ENCODE data around the gene MIAT.

Gene MIAT

DNA sequence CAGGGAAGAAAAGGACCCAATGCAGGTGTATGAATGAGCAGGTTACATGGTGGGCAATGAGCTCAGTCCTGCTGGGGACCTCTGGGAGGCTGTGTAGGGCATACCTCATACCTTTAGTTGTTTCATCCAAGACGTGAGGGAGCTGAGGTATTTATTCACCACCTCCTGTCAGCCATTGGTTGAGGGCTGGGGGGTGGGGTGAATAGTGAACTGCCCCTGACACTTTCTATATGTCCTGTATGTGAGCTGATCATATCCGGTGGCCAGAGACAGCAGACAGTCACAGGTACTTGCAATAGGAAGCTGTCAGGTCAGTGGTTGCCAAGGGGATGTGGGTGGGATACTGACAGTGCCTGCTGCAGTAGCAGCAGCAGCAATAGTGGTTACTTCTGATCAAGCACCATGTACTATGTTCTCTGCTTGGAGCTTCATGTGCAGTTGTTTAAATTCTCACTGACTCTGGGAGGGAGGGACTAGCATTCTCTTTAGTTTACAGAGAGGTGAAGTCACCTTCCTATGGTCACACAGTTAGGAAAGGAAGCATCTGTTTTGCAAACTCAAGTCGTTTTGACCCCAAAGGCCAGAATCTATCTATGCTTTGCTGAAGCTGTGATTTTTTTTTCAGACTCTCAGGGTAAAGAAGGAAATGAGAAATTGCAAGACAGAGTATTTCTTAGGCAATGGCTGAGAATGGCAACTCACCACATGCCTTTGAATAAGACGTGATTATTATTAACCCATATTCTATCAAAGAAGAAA is 54.0 kb downstream of the MIAT start:
- TF ChIP-seq ZFHX2 (tag by site-specific recombination; conservative IDR thresholded peaks at IDR 0.05) (no peak), ZNF521 (tag by site-specific recombination; IDR thresholded peaks at IDR 0.05) (no peak), ZNF837 (tag by site-specific recombination; IDR thresholded peaks at IDR 0.05) (no peak), ZBTB21 (tag by site-specific recombination; IDR thresholded peaks at IDR 0.05) (no peak), ZSCAN23 (tag by site-specific recombination; IDR thresholded peaks at IDR 0.05) (no peak), ZNF629 (tag by site-specific recombination; IDR thresholded peaks at IDR 0.05) (no peak), SCRT1 (tag by site-specific recombination; IDR thresholded peaks at IDR 0.05; ENCODE audit: borderline replicate concordance) (no peak), ZNF776 (tag by site-specific recombination; IDR thresholded peaks at IDR 0.05; ENCODE audit: borderline replicate concordance) (no peak), ZNF549 (tag by site-specific recombination; IDR thresholded peaks at IDR 0.05) (no peak), ZNF626 (tag by site-specific recombination; IDR thresholded peaks at IDR 0.05) (no peak)
- TF ChIP-seq, protein P1, sequence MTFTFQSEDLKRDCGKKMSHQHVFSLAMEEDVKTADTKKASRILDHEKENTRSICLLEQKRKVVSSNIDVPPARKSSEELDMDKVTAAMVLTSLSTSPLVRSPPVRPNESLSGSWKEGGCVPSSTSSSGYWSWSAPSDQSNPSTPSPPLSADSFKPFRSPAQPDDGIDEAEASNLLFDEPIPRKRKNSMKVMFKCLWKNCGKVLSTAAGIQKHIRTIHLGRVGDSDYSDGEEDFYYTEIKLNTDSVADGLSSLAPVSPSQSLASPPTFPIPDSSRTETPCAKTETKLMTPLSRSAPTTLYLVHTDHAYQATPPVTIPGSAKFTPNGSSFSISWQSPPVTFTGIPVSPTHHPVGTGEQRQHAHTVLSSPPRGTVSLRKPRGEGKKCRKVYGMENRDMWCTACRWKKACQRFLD (tag by site-specific recombination; IDR thresholded peaks at IDR 0.05) = no peak
- Histone ChIP-seq H3K27ac (ENCODE audit: extremely low read depth, low read depth, low read length) (no peak overlapping the region), H3K36me3 (ENCODE audit: control insufficient read depth in 2 of 2, insufficient read depth in 1 of 2, low read length in 2 of 2) (no peaks in the 10 kb centered on the region), H3K4me3 (ENCODE audit: low read depth, low read length) (no peak overlapping the region), H3K9me3 (ENCODE audit: control insufficient read depth, insufficient read depth, low read depth, low read length) (no peaks in the 10 kb centered on the region; the same call in 1 of the 2 replicates), H3K4me1 (ENCODE audit: control insufficient read depth, insufficient read depth, low read length) (no peaks in the 10 kb centered on the region)
- ChIA-PET POLR2A (no interaction called here), CTCF (interaction anchor here (0.6 kb wide), 1 partner anchor 1004 kb away, joined by 3 read pairs; no protein-coding TSS in a partner anchor)

- ChIA-PET POLR2A (no interaction called here), CTCF (no interaction called here)
- Histone ChIP-seq H3K27ac (ENCODE audit: extremely low read depth, low read depth, low read length) (no peak overlapping the region), H3K36me3 (ENCODE audit: control insufficient read depth in 2 of 2, insufficient read depth in 1 of 2, low read length in 2 of 2) (no peaks in the 10 kb centered on the region), H3K4me3 (ENCODE audit: low read depth, low read length) (no peak overlapping the region), H3K9me3 (ENCODE audit: control insufficient read depth, insufficient read depth, low read depth, low read length) (no peaks in the 10 kb centered on the region; the same call in 1 of the 2 replicates), H3K4me1 (ENCODE audit: control insufficient read depth, insufficient read depth, low read length) (no peaks in the 10 kb centered on the region)
- TF ChIP-seq, protein P2, sequence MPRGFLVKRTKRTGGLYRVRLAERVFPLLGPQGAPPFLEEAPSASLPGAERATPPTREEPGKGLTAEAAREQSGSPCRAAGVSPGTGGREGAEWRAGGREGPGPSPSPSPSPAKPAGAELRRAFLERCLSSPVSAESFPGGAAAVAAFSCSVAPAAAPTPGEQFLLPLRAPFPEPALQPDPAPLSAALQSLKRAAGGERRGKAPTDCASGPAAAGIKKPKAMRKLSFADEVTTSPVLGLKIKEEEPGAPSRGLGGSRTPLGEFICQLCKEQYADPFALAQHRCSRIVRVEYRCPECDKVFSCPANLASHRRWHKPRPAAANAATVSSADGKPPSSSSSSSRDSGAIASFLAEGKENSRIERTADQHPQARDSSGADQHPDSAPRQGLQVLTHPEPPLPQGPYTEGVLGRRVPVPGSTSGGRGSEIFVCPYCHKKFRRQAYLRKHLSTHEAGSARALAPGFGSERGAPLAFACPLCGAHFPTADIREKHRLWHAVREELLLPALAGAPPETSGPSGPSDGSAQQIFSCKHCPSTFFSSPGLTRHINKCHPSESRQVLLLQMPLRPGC (tag by site-specific recombination; IDR thresholded peaks at IDR 0.05) = no peak
- no peak for TF ChIP-seq ZNF114 (tag by site-specific recombination; IDR thresholded peaks at IDR 0.05)
- no peak for TF ChIP-seq ZNF362 (tag by site-specific recombination; IDR thresholded peaks at IDR 0.05)
- no peak for TF ChIP-seq ZBTB20 (tag by site-specific recombination; IDR thresholded peaks at IDR 0.05)
- TF ChIP-seq ZNF48 (tag by site-specific recombination; IDR thresholded peaks at IDR 0.05) = no peak
- no peak for TF ChIP-seq ZNF660 (tag by site-specific recombination; IDR thresholded peaks at IDR 0.05)
Measured at GRCh38 chr22:26712158-26712557, 54.8 kb downstream of the MIAT start.

GRCh38 chr22:26713823-26714449 is 56.5 kb downstream of the MIAT start:
- peaks cover 0 to 3% of the 10 kb centered on the region in 2 experiments; a peak in 1 of 3 replicates for H3K36me3 ChIP-seq (ENCODE audit: control insufficient read depth in 2 of 2, insufficient read depth in 1 of 2, low read length in 2 of 2)
- no peaks in the 10 kb centered on the region for H3K4me1 ChIP-seq (ENCODE audit: control insufficient read depth, insufficient read depth, low read length)
- no peak overlapping the region for H3K4me3 ChIP-seq (ENCODE audit: low read depth, low read length)
- ChIA-PET CTCF (interaction anchor here (1.0 kb wide), 1 partner anchor 349 kb away, joined by 4 read pairs; no protein-coding TSS in a partner anchor), POLR2A (no interaction called here)
- no peaks in the 10 kb centered on the region for H3K9me3 ChIP-seq (ENCODE audit: control insufficient read depth, insufficient read depth, low read depth, low read length)
- TF ChIP-seq RBAK (tag by site-specific recombination; IDR thresholded peaks at IDR 0.05) (no peak), ZNF621 (tag by site-specific recombination; IDR thresholded peaks at IDR 0.05) (no peak), ZNF544 (tag by site-specific recombination; IDR thresholded peaks at IDR 0.05) (no peak), CTCF (tag by site-specific recombination; IDR thresholded peaks at IDR 0.05) (no peak), TRIM28 (IDR thresholded peaks at IDR 0.05; ENCODE audit: borderline replicate concordance, low read length) (peak; percentile 62; the same call in 1 of the 2 replicates)
- H3K27ac ChIP-seq (ENCODE audit: extremely low read depth, low read depth, low read length) = no peak overlapping the region

Measured in HEK293 (cell line).